HepG2 (cell line): ENCODE data around the gene DYDC2. TPM values are rescaled to one million over a fixed set of nuclear protein-coding genes. Genes with fewer than 3 reads are reported as not detected.

Experiments used
- ATAC-seq: fragments of 200-7000 bp; cut with Tn5 transposase; 3 replicates; pipeline ENCODE4 v1.9.1; 2020; ENCODE audit warnings: mild to moderate bottlenecking, moderate library complexity
- BruUV-seq: library from RNA; stranded (reverse); fragments of 400-500 nt; replicated peaks from 2 replicates; lab custom pipeline; 2021; lab: Mats Ljungman, UMichigan
- CTCF ChIA-PET: fragments of 300-600 bp; formaldehyde crosslinking; extraction: SDS; loops from one replicate; lab custom pipeline; 2021; ENCODE audit warnings: low total read pairs, inconsistent platforms, low intra/inter-chr PET ratio; lab: Yijun Ruan, JAX
- POLR2A ChIA-PET: fragments of 350-600 bp; sonication (Branson Sonifier 250); formaldehyde crosslinking; loops from one replicate; lab custom pipeline; 2020; ENCODE audit warnings: antibody characterized with exemption, inconsistent platforms; lab: Yijun Ruan, JAX
- DNase-seq: peaks from one replicate; pipeline ENCODE4 v3.0.0-alpha.2; 2015; ENCODE audit warnings: low spot score
- FAIRE-seq: peaks from 3 replicates; lab custom pipeline; 2011; peaks lifted over from hg19 to GRCh38; lab: Jason Lieb, UNC
- H2AFZ ChIP-seq: one replicate; pipeline ENCODE4 v1.6.1; 2011; ENCODE audit warnings: low read length, inconsistent platforms
- H3K27ac ChIP-seq: fragments of 300-600 bp; 3 replicates; pipeline ENCODE4 v1.8.0; 2011; ENCODE audit warnings: mixed run types, mild to moderate bottlenecking, mixed read lengths, low read length, inconsistent platforms; ENCODE audit not compliant: insufficient read depth; ENCODE audit errors: extremely low read length
- H3K27me3 ChIP-seq, 2 experiments: fragments of 200-600 bp in 1 of 2; 2 replicates in 1 of 2; 3 replicates in 1 of 2; pipeline versions ENCODE4 v1.6.0 to v1.8.0; 2011; ENCODE audit warnings: low read length in 2 of 2, mild to moderate bottlenecking in 2 of 2, moderate library complexity in 2 of 2, inconsistent platforms in 1 of 2; ENCODE audit not compliant: insufficient read depth in 2 of 2, control insufficient read depth in 1 of 2
- H3K36me3 ChIP-seq, 2 experiments: fragments of 200-600 bp in 1 of 2; replicated peaks in 1 of 2; 2 replicates in 1 of 2; 3 replicates in 1 of 2; pipeline versions ENCODE4 v1.5.1 to v1.8.0; 2011; ENCODE audit warnings: low read length in 2 of 2, inconsistent platforms in 1 of 2; ENCODE audit not compliant: insufficient read depth in 2 of 2, control insufficient read depth in 1 of 2
- H3K4me1 ChIP-seq: 2 replicates; pipeline ENCODE4 v1.5.1; 2012; ENCODE audit warnings: low read length, inconsistent platforms; ENCODE audit not compliant: insufficient read depth
- H3K4me2 ChIP-seq: 2 replicates; pipeline ENCODE4 v1.6.0; 2011; ENCODE audit warnings: low read depth, low read length, inconsistent platforms
- H3K4me3 ChIP-seq, 3 experiments: fragments of 200-600 bp in 1 of 3; sonication (generic), shearing (Covaris generic) in 1 of 3; replicated peaks in 1 of 3; 2 replicates each; pipeline ENCODE4 v1.5.1; 2011 to 2016; ENCODE audit warnings: low read length in 3 of 3, inconsistent platforms in 2 of 3, low read depth in 2 of 3, mild to moderate bottlenecking in 2 of 3, control low read depth in 1 of 3, mixed read lengths in 1 of 3; ENCODE audit not compliant: insufficient read depth in 1 of 3
- H3K79me2 ChIP-seq: one replicate; pipeline ENCODE4 v1.6.1; 2011; ENCODE audit warnings: low read length, inconsistent platforms; ENCODE audit not compliant: insufficient read depth
- H3K9ac ChIP-seq: 2 replicates; pipeline ENCODE4 v1.6.0; 2011; ENCODE audit warnings: mild to moderate bottlenecking, low read depth, low read length, inconsistent platforms; ENCODE audit not compliant: insufficient read depth
- H3K9me3 ChIP-seq: 2 replicates; pipeline ENCODE4 v1.5.1; 2012; ENCODE audit warnings: mild to moderate bottlenecking, low read length
- H4K20me1 ChIP-seq: 2 replicates; pipeline ENCODE4 v1.6.0; 2011; ENCODE audit warnings: inconsistent platforms, mild to moderate bottlenecking, low read length, moderate library complexity; ENCODE audit not compliant: insufficient read depth
- NAIF1 ChIP-seq: sonication (generic); formaldehyde crosslinking; IDR thresholded peaks from 2 replicates; pipeline ENCODE4 v1.5.0; 2020; ENCODE audit warnings: mild to moderate bottlenecking, missing genetic modification reagents, borderline replicate concordance
- NFE2L2 ChIP-seq: fragments of 150-350 bp; IDR thresholded peaks from 2 replicates; pipeline ENCODE4 v1.6.1; 2014; ENCODE audit warnings: low read length
- TBP ChIP-seq: sonication (generic); formaldehyde crosslinking; IDR thresholded peaks from 2 replicates; pipeline ENCODE4 v1.5.0; 2020; ENCODE audit warnings: missing genetic modification reagents
- TSC22D2 ChIP-seq: sonication (generic); formaldehyde crosslinking; IDR thresholded peaks from 2 replicates; pipeline ENCODE4 v1.5.1; 2020; ENCODE audit warnings: missing genetic modification reagents, mild to moderate bottlenecking, borderline replicate concordance
- ZFP1 ChIP-seq: IDR thresholded peaks from 2 replicates; pipeline ENCODE4 v1.6.1; 2016
- ZNF232 ChIP-seq: sonication (generic); formaldehyde crosslinking; IDR thresholded peaks from 2 replicates; pipeline ENCODE4 v1.4.0; 2020; ENCODE audit warnings: missing genetic modification reagents, borderline replicate concordance
- ZNF589 ChIP-seq: sonication (generic); formaldehyde crosslinking; conservative IDR thresholded peaks from 2 replicates; pipeline ENCODE4 v1.8.0; 2022; ENCODE audit warnings: mild to moderate bottlenecking, moderate library complexity, missing genetic modification reagents
- WGBS: methylation state at CpG from one replicate; pipeline ENCODE4 v1.1.6; 2017; ENCODE audit warnings: low lambda C conversion rate; 5-methylcytosine and 5-hydroxymethylcytosine counted together
- in situ Hi-C: cut with HindIII; loops from 2 replicates; pipeline ENCODE4 v1.10.0; 2017; ENCODE audit warnings: low pct_unique_long_range_greater_than_20kb; ENCODE audit not compliant: extremely low pct_ligation_motif_present
- intact Hi-C: fragments of 100-400 bp; cut with micrococcal nuclease; formaldehyde crosslinking; loops from one replicate; pipeline ENCODE4 v1.10.0; 2022; ENCODE audit not compliant: unreplicated experiment
- polyA plus RNA-seq, 8 experiments: library from polyadenylated mRNA; depleted of rRNA in 3 of 8; stranded (reverse) in 7 of 8; unstranded in 1 of 8; fragments of >200 nt; fragmentation: Illumina TruSeq in 4 of 8; extraction: Trizol in 4 of 8; gene quantifications; 2 replicates each; pipeline versions ENCODE4 v1.2.1 to v1.2.3, GENCODE V29; 2011 to 2016; ENCODE audit warnings: low read depth in 4 of 8, missing spikeins in 1 of 8, mixed read lengths in 1 of 8; ENCODE audit not compliant: insufficient read depth in 1 of 8
- total RNA-seq, 5 experiments: library from RNA; depleted of rRNA; stranded (reverse); fragments of >200 nt; fragmentation: Illumina TruSeq; extraction: Trizol; gene quantifications; 2 replicates each; pipeline ENCODE4 v1.2.3, GENCODE V29; 2016; ENCODE audit warnings: low read depth in 1 of 5
- TF ChIP-seq, protein P1 (sequence below), 2 experiments: fragments of 450-650 bp in 1 of 2; sonication (generic) in 1 of 2; formaldehyde crosslinking in 1 of 2; IDR thresholded peaks; 2 replicates each; pipeline versions ENCODE4 v1.6.1 to v1.8.0; 2016 to 2022; ENCODE audit warnings: antibody characterized with exemption in 1 of 2, mild to moderate bottlenecking in 1 of 2, missing genetic modification reagents in 1 of 2
- TF ChIP-seq, protein P2 (sequence below): sonication (generic); formaldehyde crosslinking; IDR thresholded peaks from 2 replicates; pipeline ENCODE4 v1.8.0; 2022; ENCODE audit warnings: missing genetic modification reagents, low read depth, mild to moderate bottlenecking, borderline replicate concordance
- TF ChIP-seq, protein P3 (sequence below), 2 experiments: sonication (generic) in 1 of 2; formaldehyde crosslinking in 1 of 2; IDR thresholded peaks; 2 replicates each; pipeline versions ENCODE4 v1.4.0 to v1.6.1; 2018 to 2020; ENCODE audit warnings: missing genetic modification reagents in 2 of 2, borderline replicate concordance in 1 of 2, low read depth in 1 of 2, mild to moderate bottlenecking in 1 of 2, missing biosample characterization in 1 of 2
- TF ChIP-seq, protein P4 (sequence below): sonication (generic); formaldehyde crosslinking; IDR thresholded peaks from 2 replicates; pipeline ENCODE4 v1.5.0; 2020; ENCODE audit warnings: mild to moderate bottlenecking, missing genetic modification reagents

The DYDC2 gene
- total and polyA plus RNA-seq, 2 of the 13 experiments (the other 11 are each of a cell fraction or from before 2014, with no cell fraction given) = 0.98 to 2.3 TPM

DNA sequence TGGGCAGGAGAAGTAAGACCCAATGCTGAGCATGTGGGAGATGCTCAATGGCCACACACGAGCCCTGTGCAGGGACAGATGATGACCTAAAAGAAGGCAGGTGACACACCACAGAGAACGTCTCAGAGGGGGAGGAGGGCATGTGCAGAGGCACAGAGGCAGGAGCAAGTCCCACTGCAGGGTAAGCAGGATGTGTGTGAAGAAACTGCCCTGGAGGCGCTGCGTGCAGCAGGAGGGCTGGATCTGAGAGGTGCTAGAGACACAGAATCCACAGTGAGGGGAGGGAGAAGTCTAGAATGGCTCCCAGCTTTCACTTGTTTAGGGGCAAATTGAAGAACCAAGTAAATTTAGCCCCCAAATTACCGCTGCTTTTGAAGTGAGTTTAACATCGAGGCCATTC is 14.9 kb downstream of the DYDC2 start:
- no peaks in the 10 kb centered on the region for H4K20me1 ChIP-seq
- H3K9ac ChIP-seq = no peak overlapping the region
- no peaks in the 10 kb centered on the region for H3K36me3 ChIP-seq
- no peaks in the 10 kb centered on the region for H3K9me3 ChIP-seq
- H3K4me1 ChIP-seq = peaks cover 17% of the 10 kb centered on the region
- no peak overlapping the region for H2AFZ ChIP-seq
- FAIRE-seq = no peak
- 59% methylated on average over 5 of the region's 6 CpGs for WGBS
- ChIA-PET CTCF (no interaction called here), POLR2A (no interaction called here)
- intact Hi-C loops (no loop called here), in situ Hi-C loops (no loop called here)
- no TSS peak for BruUV-seq
- no peak overlapping the region for H3K4me3 ChIP-seq
- H3K27ac ChIP-seq = no peak overlapping the region
- no peak for DNase-seq
- H3K79me2 ChIP-seq = no peaks in the 10 kb centered on the region
- peak; percentile 21; the same call in 1 of the 3 replicates for ATAC-seq
- no peaks in the 10 kb centered on the region for H3K27me3 ChIP-seq
- H3K4me2 ChIP-seq = no peak overlapping the region
- TF ChIP-seq, protein P1, sequence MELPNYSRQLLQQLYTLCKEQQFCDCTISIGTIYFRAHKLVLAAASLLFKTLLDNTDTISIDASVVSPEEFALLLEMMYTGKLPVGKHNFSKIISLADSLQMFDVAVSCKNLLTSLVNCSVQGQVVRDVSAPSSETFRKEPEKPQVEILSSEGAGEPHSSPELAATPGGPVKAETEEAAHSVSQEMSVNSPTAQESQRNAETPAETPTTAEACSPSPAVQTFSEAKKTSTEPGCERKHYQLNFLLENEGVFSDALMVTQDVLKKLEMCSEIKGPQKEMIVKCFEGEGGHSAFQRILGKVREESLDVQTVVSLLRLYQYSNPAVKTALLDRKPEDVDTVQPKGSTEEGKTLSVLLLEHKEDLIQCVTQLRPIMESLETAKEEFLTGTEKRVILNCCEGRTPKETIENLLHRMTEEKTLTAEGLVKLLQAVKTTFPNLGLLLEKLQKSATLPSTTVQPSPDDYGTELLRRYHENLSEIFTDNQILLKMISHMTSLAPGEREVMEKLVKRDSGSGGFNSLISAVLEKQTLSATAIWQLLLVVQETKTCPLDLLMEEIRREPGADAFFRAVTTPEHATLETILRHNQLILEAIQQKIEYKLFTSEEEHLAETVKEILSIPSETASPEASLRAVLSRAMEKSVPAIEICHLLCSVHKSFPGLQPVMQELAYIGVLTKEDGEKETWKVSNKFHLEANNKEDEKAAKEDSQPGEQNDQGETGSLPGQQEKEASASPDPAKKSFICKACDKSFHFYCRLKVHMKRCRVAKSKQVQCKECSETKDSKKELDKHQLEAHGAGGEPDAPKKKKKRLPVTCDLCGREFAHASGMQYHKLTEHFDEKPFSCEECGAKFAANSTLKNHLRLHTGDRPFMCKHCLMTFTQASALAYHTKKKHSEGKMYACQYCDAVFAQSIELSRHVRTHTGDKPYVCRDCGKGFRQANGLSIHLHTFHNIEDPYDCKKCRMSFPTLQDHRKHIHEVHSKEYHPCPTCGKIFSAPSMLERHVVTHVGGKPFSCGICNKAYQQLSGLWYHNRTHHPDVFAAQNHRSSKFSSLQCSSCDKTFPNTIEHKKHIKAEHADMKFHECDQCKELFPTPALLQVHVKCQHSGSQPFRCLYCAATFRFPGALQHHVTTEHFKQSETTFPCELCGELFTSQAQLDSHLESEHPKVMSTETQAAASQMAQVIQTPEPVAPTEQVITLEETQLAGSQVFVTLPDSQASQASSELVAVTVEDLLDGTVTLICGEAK (IDR thresholded peaks at IDR 0.05) = no peak
- TF ChIP-seq, protein P1 (CRISPR knock-in tag; IDR thresholded peaks at IDR 0.05) = no peak
- TF ChIP-seq, protein P2, sequence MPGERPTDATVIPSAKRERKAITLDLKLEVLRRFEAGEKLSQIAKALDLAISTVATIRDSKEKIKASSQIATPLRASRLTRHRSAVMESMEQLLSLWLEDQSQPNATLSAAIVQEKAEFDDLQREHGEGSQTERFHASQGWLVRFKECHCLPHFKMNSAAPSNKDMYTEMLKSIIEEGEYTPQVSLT = no peak
- TF ChIP-seq NFE2L2 (no peak), TBP (CRISPR knock-in tag) (no peak), TSC22D2 (CRISPR knock-in tag) (no peak), ZFP1 (CRISPR knock-in tag) (no peak), ZNF232 (CRISPR knock-in tag) (no peak), ZNF589 (CRISPR knock-in tag) (no peak), NAIF1 (no peak)
- TF ChIP-seq, protein P3, sequence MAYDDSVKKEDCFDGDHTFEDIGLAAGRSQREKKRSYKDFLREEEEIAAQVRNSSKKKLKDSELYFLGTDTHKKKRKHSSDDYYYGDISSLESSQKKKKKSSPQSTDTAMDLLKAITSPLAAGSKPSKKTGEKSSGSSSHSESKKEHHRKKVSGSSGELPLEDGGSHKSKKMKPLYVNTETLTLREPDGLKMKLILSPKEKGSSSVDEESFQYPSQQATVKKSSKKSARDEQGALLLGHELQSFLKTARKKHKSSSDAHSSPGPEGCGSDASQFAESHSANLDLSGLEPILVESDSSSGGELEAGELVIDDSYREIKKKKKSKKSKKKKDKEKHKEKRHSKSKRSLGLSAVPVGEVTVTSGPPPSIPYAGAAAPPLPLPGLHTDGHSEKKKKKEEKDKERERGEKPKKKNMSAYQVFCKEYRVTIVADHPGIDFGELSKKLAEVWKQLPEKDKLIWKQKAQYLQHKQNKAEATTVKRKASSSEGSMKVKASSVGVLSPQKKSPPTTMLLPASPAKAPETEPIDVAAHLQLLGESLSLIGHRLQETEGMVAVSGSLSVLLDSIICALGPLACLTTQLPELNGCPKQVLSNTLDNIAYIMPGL (CRISPR knock-in tag; IDR thresholded peaks at IDR 0.05; ENCODE audit: borderline replicate concordance in 1 of 2, low read depth in 1 of 2) = no peak
- TF ChIP-seq, protein P4, sequence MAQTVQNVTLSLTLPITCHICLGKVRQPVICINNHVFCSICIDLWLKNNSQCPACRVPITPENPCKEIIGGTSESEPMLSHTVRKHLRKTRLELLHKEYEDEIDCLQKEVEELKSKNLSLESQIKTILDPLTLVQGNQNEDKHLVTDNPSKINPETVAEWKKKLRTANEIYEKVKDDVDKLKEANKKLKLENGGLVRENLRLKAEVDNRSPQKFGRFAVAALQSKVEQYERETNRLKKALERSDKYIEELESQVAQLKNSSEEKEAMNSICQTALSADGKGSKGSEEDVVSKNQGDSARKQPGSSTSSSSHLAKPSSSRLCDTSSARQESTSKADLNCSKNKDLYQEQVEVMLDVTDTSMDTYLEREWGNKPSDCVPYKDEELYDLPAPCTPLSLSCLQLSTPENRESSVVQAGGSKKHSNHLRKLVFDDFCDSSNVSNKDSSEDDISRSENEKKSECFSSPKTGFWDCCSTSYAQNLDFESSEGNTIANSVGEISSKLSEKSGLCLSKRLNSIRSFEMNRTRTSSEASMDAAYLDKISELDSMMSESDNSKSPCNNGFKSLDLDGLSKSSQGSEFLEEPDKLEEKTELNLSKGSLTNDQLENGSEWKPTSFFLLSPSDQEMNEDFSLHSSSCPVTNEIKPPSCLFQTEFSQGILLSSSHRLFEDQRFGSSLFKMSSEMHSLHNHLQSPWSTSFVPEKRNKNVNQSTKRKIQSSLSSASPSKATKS (CRISPR knock-in tag) = no peak
